ENCODE measurements around the gene SLC25A30.
"Not testable (repeated sequence)": the region's sequence is repeated elsewhere in the genome, so short reads cannot be mapped to it uniquely, and the experiment has no call there.

- TF ChIP-seq, protein P1, sequence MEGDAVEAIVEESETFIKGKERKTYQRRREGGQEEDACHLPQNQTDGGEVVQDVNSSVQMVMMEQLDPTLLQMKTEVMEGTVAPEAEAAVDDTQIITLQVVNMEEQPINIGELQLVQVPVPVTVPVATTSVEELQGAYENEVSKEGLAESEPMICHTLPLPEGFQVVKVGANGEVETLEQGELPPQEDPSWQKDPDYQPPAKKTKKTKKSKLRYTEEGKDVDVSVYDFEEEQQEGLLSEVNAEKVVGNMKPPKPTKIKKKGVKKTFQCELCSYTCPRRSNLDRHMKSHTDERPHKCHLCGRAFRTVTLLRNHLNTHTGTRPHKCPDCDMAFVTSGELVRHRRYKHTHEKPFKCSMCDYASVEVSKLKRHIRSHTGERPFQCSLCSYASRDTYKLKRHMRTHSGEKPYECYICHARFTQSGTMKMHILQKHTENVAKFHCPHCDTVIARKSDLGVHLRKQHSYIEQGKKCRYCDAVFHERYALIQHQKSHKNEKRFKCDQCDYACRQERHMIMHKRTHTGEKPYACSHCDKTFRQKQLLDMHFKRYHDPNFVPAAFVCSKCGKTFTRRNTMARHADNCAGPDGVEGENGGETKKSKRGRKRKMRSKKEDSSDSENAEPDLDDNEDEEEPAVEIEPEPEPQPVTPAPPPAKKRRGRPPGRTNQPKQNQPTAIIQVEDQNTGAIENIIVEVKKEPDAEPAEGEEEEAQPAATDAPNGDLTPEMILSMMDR (IDR thresholded peaks at IDR 0.05; ENCODE audit: insufficient read depth, low read length, poor library complexity, severe bottlenecking) = not testable (repeated sequence)
- not testable (repeated sequence) for TF ChIP-seq EZH2phosphoT487 (conservative IDR thresholded peaks at IDR 0.05; ENCODE audit: low read length)
Measured at GRCh38 chr13:45344064-45344463, 74.1 kb downstream of the SLC25A30 start.
